Measurements from ENCODE around the gene VRK1. TPM values are rescaled to one million over a fixed set of nuclear protein-coding genes. Genes with fewer than 3 reads are reported as not detected.

Gene VRK1
- polyA plus RNA-seq, 2 of the 4 experiments (the other 2 are of a cell fraction): 32.2 to 34.2 TPM

DNA sequence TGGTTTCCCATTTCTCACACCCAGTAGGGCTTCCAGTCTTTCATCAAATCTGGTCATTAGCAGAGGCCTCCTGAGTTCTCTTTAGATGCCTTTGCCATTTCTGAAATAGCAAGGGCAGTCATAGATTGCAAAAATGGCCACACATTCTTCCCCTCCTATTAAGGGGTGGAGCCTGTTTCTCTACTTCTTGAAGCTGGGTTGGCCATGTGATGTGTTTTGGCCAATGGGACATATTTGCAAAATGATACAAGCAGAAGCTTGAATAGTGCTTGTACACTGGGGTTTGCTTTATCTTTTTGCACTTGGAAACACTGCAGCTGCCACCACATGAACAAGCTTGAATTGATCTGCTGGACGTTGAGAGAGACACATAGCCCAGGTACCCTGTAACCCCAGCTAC lies 109.3 kb downstream of the VRK1 start:
- no peak overlapping the region for H3K4me3 ChIP-seq
- H3K9me3 ChIP-seq: peaks cover 6% of the 10 kb centered on the region; the same call in 1 of the 3 replicates
- peaks cover 7% of the 10 kb centered on the region; the same call in 1 of the 3 replicates for H3K4me1 ChIP-seq
- WGBS (ENCODE audit: missing lambda C conversion rate): 78% methylated on average over 1 of the region's 1 CpG
- CTCF ChIA-PET: no interaction called here
- H3K4me2 ChIP-seq: no peak overlapping the region
- TF ChIP-seq CHD4 (IDR thresholded peaks at IDR 0.05; ENCODE audit: borderline replicate concordance): no peak
- TF ChIP-seq TFCP2L1 (CRISPR knock-in tag; IDR thresholded peaks at IDR 0.05): no peak
- TF ChIP-seq RCOR1 (IDR thresholded peaks at IDR 0.05; ENCODE audit: low read depth, low read length): no peak
- TF ChIP-seq FOSL2 (IDR thresholded peaks at IDR 0.05): no peak
- TF ChIP-seq FOSL2 (CRISPR knock-in tag; IDR thresholded peaks at IDR 0.05): no peak
- TF ChIP-seq KDM1A (IDR thresholded peaks at IDR 0.05; ENCODE audit: low read depth): no peak
- TF ChIP-seq HOXB13 (CRISPR knock-in tag; IDR thresholded peaks at IDR 0.05; ENCODE audit: low read depth): no peak
- no peak for TF ChIP-seq TP53 (CRISPR knock-in tag; IDR thresholded peaks at IDR 0.05)
- no peak for TF ChIP-seq NR3C1 (IDR thresholded peaks at IDR 0.05)
- no peak for TF ChIP-seq NFE2L2 (conservative IDR thresholded peaks at IDR 0.05; ENCODE audit: low read length)
- TF ChIP-seq MYC (IDR thresholded peaks at IDR 0.05; ENCODE audit: borderline replicate concordance, low read length): no peak
- no peak for TF ChIP-seq RNF2 (IDR thresholded peaks at IDR 0.05; ENCODE audit: borderline replicate concordance, low read depth)
- no peak for TF ChIP-seq KDM5A (IDR thresholded peaks at IDR 0.05)
- TF ChIP-seq SMC3 (IDR thresholded peaks at IDR 0.05): no peak
- TF ChIP-seq, protein P1, sequence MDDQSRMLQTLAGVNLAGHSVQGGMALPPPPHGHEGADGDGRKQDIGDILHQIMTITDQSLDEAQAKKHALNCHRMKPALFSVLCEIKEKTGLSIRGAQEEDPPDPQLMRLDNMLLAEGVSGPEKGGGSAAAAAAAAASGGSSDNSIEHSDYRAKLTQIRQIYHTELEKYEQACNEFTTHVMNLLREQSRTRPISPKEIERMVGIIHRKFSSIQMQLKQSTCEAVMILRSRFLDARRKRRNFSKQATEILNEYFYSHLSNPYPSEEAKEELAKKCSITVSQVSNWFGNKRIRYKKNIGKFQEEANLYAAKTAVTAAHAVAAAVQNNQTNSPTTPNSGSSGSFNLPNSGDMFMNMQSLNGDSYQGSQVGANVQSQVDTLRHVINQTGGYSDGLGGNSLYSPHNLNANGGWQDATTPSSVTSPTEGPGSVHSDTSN (IDR thresholded peaks at IDR 0.05): no peak
- TF ChIP-seq ZFP36 (IDR thresholded peaks at IDR 0.05; ENCODE audit: borderline replicate concordance, partially characterized antibody): no peak
- TF ChIP-seq HEYL (CRISPR knock-in tag; IDR thresholded peaks at IDR 0.05): no peak
- TF ChIP-seq SREBF2 (IDR thresholded peaks at IDR 0.05): no peak
- no peak for TF ChIP-seq FOXS1 (CRISPR knock-in tag; IDR thresholded peaks at IDR 0.05)
- H3K27ac ChIP-seq: no peak overlapping the region
- ATAC-seq: no peak
- POLR2A ChIA-PET: no interaction called here
- no peak for DNase-seq (ENCODE audit: low read depth in 1 of 2, low spot score in 1 of 2)
- FAIRE-seq: no peak

DNA sequence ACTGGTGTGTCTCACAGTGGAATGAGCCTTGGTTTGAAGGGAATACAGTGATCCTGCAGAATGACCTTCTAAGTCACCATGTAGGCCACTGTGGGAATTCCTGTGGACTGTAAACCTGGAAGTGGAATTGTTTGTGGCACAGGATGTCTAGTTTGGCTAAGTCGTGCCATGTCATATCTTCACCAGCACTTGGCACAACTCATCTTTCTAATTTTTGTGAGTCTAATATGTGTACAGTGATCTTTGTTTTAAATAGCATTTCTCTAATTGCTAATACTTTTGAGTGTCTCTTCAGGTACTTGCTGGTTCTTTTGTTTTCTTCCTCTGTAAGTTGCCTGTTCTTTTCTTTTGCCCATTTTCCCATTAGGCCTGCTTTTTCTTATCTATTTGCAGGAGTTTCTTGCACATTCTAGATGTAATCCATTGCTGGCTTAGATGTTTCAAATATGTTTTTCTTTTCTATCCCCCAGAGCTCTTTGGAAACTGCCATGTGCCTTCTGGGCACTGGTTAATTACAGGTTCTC lies 112.7 kb downstream of the VRK1 start:
- no peak overlapping the region for H3K4me3 ChIP-seq
- ATAC-seq (no peak), DNase-seq (ENCODE audit: low read depth in 1 of 2, low spot score in 1 of 2) (no peak), FAIRE-seq (no peak)
- no peak overlapping the region for H3K4me2 ChIP-seq
- ChIA-PET POLR2A (no interaction called here), CTCF (no interaction called here)
- H3K9me3 ChIP-seq: peaks cover 6% of the 10 kb centered on the region; the same call in 1 of the 3 replicates
- WGBS (ENCODE audit: missing lambda C conversion rate): 94% methylated on average over 1 of the region's 1 CpG
- H3K4me1 ChIP-seq: no peaks in the 10 kb centered on the region
- H3K27ac ChIP-seq: no peak overlapping the region
- no peak for TF ChIP-seq TP53 (CRISPR knock-in tag; IDR thresholded peaks at IDR 0.05)
- no peak for TF ChIP-seq RFX5 (IDR thresholded peaks at IDR 0.05)
- TF ChIP-seq SMC3 (IDR thresholded peaks at IDR 0.05): no peak
- TF ChIP-seq KDM5A (IDR thresholded peaks at IDR 0.05): no peak
- TF ChIP-seq CBX2 (IDR thresholded peaks at IDR 0.05; ENCODE audit: borderline replicate concordance, low read depth): no peak
- TF ChIP-seq FOSL2 (IDR thresholded peaks at IDR 0.05): no peak
- TF ChIP-seq FOSL2 (CRISPR knock-in tag; IDR thresholded peaks at IDR 0.05): no peak
- TF ChIP-seq JUN (IDR thresholded peaks at IDR 0.05): no peak
- TF ChIP-seq MYC (IDR thresholded peaks at IDR 0.05; ENCODE audit: borderline replicate concordance, low read length): no peak
- TF ChIP-seq, protein P1 (IDR thresholded peaks at IDR 0.05): no peak
- TF ChIP-seq ZFP36 (IDR thresholded peaks at IDR 0.05; ENCODE audit: borderline replicate concordance, partially characterized antibody): no peak
- TF ChIP-seq FOSB (CRISPR knock-in tag; IDR thresholded peaks at IDR 0.05): no peak
- TF ChIP-seq ZNF302 (CRISPR knock-in tag; IDR thresholded peaks at IDR 0.05): no peak
- TF ChIP-seq POLR2A (IDR thresholded peaks at IDR 0.05; ENCODE audit: low read length): no peak
- no peak for TF ChIP-seq RARB (CRISPR knock-in tag; IDR thresholded peaks at IDR 0.05)

All from A549 (cell line).